GM19324 (cell line): Measurements from ENCODE around the gene SIK3.
"Not testable (repeated sequence)": the region's sequence is repeated elsewhere in the genome, so short reads cannot be mapped to it uniquely, and the experiment has no call there.

Experiments used
- ATAC-seq: cut with Tn5 transposase; IDR thresholded peaks from one replicate; pipeline ENCODE4 v1.9.1; 2021; ENCODE audit warnings: mild to moderate bottlenecking, moderate library complexity; ENCODE audit not compliant: unreplicated experiment, low FRiP score

Gene SIK3

GRCh38 chr11:116813781-116814471, 284.3 kb downstream of the SIK3 start:
- no peak for ATAC-seq

GRCh38 chr11:116813170-116813569, 285.1 kb downstream of the SIK3 start:
- ATAC-seq, result no peak

GRCh38 chr11:116812109-116812508, 286.1 kb downstream of the SIK3 start:
- ATAC-seq, result no peak

GRCh38 chr11:116811194-116811593, 287.0 kb downstream of the SIK3 start:
- ATAC-seq, result no peak

- ATAC-seq, result no peak
Observed at GRCh38 chr11:116808262-116809175, 289.7 kb downstream of the SIK3 start.

- ATAC-seq, result no peak
Observed at GRCh38 chr11:116807601-116808261, 290.5 kb downstream of the SIK3 start.

- ATAC-seq, result no peak
Observed at GRCh38 chr11:116804001-116804400, 294.2 kb downstream of the SIK3 start.

- ATAC-seq, result not testable (repeated sequence)
Observed at GRCh38 chr11:116801662-116802061, 296.6 kb downstream of the SIK3 start.

- no peak for ATAC-seq
Observed at GRCh38 chr11:116800610-116801009, 297.6 kb downstream of the SIK3 start.

- no peak for ATAC-seq
Observed at GRCh38 chr11:116798368-116798767, 299.9 kb downstream of the SIK3 start.

- ATAC-seq, result no peak
Observed at GRCh38 chr11:116797816-116798215, 300.4 kb downstream of the SIK3 start.

GRCh38 chr11:116796548-116796947, 301.7 kb downstream of the SIK3 start:
- ATAC-seq, result no peak

- ATAC-seq, result no peak
Observed at GRCh38 chr11:116794851-116795250, 303.4 kb downstream of the SIK3 start.

- no peak for ATAC-seq
Observed at GRCh38 chr11:116793772-116794097, 304.5 kb downstream of the SIK3 start.
